H1 (cell line): ENCODE measurements around the gene CCDC110. TPM values are rescaled to one million over a fixed set of nuclear protein-coding genes. Genes with fewer than 3 reads are reported as not detected.

Source experiments
- FOSL1 ChIP-seq: IDR thresholded peaks from 2 replicates; pipeline ENCODE4 v1.6.1; 2011; ENCODE audit warnings: mild to moderate bottlenecking, low read depth, low read length, moderate library complexity; ENCODE audit not compliant: insufficient read depth
- HDAC2 ChIP-seq, 2 experiments: fragments of 300-600 bp in 1 of 2; sonication (generic) in 1 of 2; IDR thresholded peaks; 2 replicates each; pipeline ENCODE4 v1.6.1; 2011 to 2012; ENCODE audit warnings: low read depth in 2 of 2, low read length in 2 of 2, mild to moderate bottlenecking in 2 of 2, moderate library complexity in 2 of 2, borderline replicate concordance in 1 of 2, inconsistent platforms in 1 of 2
- JUND ChIP-seq: IDR thresholded peaks from 2 replicates; pipeline ENCODE4 v1.6.1; 2011; ENCODE audit warnings: mild to moderate bottlenecking, improper control_type of control experiment, low read length
- KDM5A ChIP-seq: fragments of 200-600 bp; IDR thresholded peaks from 2 replicates; pipeline ENCODE4 v1.7.1; 2012; ENCODE audit warnings: mild to moderate bottlenecking, low read length, inconsistent platforms, mixed read lengths
- NANOG ChIP-seq: IDR thresholded peaks from 2 replicates; pipeline ENCODE4 v1.6.1; 2011; ENCODE audit warnings: low read length, low read depth, mild to moderate bottlenecking, inconsistent platforms; ENCODE audit not compliant: insufficient read depth, poor library complexity, severe bottlenecking
- SUZ12 ChIP-seq: fragments of 200-600 bp; sonication (generic); IDR thresholded peaks from 2 replicates; pipeline ENCODE4 v1.6.1; 2012; ENCODE audit warnings: mild to moderate bottlenecking, inconsistent platforms, low read length, moderate library complexity, mixed read lengths
- polyA plus RNA-seq, 7 experiments: library from polyadenylated mRNA; depleted of rRNA in 3 of 7; stranded (reverse) in 5 of 7; unstranded in 2 of 7; fragments of >200 nt in 5 of 7; fragments of 200-250 nt in 2 of 7; gene quantifications; 1 replicate in 5 of 7; 2 replicates in 1 of 7; 4 replicates in 1 of 7; pipeline versions ENCODE4 v1.2.1 to v1.2.3, GENCODE V29; 2011 to 2013; ENCODE audit warnings: missing spikeins in 2 of 7, mixed read lengths in 2 of 7
- total RNA-seq: library from RNA; stranded (reverse); fragmentation: NEBNext Ultra II Directional; extraction: Animal tissue kit (Norgen Biotek cat#: 25700); gene quantifications from 2 replicates; pipeline ENCODE4 v1.2.1, GENCODE V29; 2021
- TF ChIP-seq, protein P1 (sequence below): fragments of 300-600 bp; sonication (generic); IDR thresholded peaks from 2 replicates; pipeline ENCODE4 v1.7.1; 2012; ENCODE audit warnings: low read length, moderate library complexity, mild to moderate bottlenecking, inconsistent platforms; ENCODE audit not compliant: insufficient replicate concordance

The CCDC110 gene
- total and polyA plus RNA-seq, 2 of the 8 experiments (the other 6 are each of a cell fraction or from before 2014, with no cell fraction given), result 0.33 to 3.1 TPM

DNA sequence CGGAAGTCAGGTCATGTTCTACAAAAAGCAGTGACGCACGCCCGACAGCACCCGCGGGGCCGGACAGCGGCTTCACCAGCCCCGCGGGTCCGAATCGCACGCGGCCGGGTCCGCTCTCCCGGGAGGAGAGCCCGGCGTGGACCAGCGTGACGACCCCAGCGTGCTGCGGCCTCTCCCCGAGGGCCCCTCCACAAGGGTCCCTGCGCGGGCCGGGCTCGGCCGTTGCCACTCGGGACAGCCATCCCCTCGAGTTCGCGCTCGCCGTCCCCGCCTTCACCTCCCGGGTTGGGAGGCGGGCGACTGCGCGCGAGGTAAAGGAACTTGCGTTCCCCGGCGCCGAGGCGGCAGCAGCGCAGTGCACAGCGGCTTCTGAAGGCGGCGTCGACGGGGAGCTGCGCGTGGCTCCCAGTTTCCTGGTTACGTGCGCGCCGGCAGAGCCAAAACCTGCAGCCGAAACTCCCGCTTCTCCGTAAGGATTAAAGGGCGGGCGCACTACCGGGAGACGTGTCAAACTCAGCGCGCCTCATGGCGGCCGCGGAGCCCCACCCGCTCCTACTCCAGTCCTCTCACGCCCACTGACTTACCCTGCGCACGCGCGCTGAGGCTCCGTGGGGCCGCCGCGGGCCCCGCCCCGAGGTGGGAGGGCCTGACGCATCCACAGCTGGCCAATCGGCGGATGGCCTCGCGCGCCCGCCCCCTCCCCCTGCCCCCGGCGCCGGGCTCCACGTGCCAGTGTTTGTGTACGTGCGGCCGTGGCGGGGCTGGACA lies 75.4 kb downstream of the CCDC110 start (continued):
- TF ChIP-seq HDAC2 (IDR thresholded peaks at IDR 0.05; ENCODE audit: borderline replicate concordance in 1 of 2, low read depth in 2 of 2, low read length in 2 of 2), result peak in 1 of 2 experiments; percentile 85; a peak in 3 of 4 replicates
- 0 out of 2 replicates have a peak, but pooled peaks have one; percentile 6 for TF ChIP-seq FOSL1
- TF ChIP-seq SUZ12, result 0 out of 2 replicates have a peak, but pooled peaks have one; percentile 31
- TF ChIP-seq NANOG, result no peak
- TF ChIP-seq KDM5A, result no peak
- TF ChIP-seq JUND, result no peak
- TF ChIP-seq, protein P1, sequence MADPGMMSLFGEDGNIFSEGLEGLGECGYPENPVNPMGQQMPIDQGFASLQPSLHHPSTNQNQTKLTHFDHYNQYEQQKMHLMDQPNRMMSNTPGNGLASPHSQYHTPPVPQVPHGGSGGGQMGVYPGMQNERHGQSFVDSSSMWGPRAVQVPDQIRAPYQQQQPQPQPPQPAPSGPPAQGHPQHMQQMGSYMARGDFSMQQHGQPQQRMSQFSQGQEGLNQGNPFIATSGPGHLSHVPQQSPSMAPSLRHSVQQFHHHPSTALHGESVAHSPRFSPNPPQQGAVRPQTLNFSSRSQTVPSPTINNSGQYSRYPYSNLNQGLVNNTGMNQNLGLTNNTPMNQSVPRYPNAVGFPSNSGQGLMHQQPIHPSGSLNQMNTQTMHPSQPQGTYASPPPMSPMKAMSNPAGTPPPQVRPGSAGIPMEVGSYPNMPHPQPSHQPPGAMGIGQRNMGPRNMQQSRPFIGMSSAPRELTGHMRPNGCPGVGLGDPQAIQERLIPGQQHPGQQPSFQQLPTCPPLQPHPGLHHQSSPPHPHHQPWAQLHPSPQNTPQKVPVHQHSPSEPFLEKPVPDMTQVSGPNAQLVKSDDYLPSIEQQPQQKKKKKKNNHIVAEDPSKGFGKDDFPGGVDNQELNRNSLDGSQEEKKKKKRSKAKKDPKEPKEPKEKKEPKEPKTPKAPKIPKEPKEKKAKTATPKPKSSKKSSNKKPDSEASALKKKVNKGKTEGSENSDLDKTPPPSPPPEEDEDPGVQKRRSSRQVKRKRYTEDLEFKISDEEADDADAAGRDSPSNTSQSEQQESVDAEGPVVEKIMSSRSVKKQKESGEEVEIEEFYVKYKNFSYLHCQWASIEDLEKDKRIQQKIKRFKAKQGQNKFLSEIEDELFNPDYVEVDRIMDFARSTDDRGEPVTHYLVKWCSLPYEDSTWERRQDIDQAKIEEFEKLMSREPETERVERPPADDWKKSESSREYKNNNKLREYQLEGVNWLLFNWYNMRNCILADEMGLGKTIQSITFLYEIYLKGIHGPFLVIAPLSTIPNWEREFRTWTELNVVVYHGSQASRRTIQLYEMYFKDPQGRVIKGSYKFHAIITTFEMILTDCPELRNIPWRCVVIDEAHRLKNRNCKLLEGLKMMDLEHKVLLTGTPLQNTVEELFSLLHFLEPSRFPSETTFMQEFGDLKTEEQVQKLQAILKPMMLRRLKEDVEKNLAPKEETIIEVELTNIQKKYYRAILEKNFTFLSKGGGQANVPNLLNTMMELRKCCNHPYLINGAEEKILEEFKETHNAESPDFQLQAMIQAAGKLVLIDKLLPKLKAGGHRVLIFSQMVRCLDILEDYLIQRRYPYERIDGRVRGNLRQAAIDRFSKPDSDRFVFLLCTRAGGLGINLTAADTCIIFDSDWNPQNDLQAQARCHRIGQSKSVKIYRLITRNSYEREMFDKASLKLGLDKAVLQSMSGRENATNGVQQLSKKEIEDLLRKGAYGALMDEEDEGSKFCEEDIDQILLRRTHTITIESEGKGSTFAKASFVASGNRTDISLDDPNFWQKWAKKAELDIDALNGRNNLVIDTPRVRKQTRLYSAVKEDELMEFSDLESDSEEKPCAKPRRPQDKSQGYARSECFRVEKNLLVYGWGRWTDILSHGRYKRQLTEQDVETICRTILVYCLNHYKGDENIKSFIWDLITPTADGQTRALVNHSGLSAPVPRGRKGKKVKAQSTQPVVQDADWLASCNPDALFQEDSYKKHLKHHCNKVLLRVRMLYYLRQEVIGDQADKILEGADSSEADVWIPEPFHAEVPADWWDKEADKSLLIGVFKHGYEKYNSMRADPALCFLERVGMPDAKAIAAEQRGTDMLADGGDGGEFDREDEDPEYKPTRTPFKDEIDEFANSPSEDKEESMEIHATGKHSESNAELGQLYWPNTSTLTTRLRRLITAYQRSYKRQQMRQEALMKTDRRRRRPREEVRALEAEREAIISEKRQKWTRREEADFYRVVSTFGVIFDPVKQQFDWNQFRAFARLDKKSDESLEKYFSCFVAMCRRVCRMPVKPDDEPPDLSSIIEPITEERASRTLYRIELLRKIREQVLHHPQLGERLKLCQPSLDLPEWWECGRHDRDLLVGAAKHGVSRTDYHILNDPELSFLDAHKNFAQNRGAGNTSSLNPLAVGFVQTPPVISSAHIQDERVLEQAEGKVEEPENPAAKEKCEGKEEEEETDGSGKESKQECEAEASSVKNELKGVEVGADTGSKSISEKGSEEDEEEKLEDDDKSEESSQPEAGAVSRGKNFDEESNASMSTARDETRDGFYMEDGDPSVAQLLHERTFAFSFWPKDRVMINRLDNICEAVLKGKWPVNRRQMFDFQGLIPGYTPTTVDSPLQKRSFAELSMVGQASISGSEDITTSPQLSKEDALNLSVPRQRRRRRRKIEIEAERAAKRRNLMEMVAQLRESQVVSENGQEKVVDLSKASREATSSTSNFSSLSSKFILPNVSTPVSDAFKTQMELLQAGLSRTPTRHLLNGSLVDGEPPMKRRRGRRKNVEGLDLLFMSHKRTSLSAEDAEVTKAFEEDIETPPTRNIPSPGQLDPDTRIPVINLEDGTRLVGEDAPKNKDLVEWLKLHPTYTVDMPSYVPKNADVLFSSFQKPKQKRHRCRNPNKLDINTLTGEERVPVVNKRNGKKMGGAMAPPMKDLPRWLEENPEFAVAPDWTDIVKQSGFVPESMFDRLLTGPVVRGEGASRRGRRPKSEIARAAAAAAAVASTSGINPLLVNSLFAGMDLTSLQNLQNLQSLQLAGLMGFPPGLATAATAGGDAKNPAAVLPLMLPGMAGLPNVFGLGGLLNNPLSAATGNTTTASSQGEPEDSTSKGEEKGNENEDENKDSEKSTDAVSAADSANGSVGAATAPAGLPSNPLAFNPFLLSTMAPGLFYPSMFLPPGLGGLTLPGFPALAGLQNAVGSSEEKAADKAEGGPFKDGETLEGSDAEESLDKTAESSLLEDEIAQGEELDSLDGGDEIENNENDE, result no peak
